ENCODE data around the gene SARDH. TPM values are rescaled to one million over a fixed set of nuclear protein-coding genes. Genes with fewer than 3 reads are reported as not detected.

Gene SARDH
- total and polyA plus RNA-seq, 9 of the 15 experiments (the other 6 are each of a cell fraction or from before 2014, with no cell fraction given): 0.14 TPM; not detected in 8

- Histone ChIP-seq H3K9me3 (replicated peaks; ENCODE audit: control insufficient read depth, insufficient read depth, low read depth, low read length) (no peaks in the 10 kb centered on the region), H3K36me3 (ENCODE audit: control insufficient read depth, insufficient read depth, low read length) (no peaks in the 10 kb centered on the region), H3K9ac (ENCODE audit: insufficient read depth in 1 of 2, low read depth in 2 of 2, low read length in 2 of 2) (no peak overlapping the region; a peak in 1 of 4 replicates), H4K20me1 (replicated peaks; ENCODE audit: control insufficient read depth, insufficient read depth, low read length) (peaks cover 14% of the 10 kb centered on the region), H3K4me1 (replicated peaks in 1 of 2; ENCODE audit: control insufficient read depth in 2 of 2, insufficient read depth in 2 of 2, low read length in 2 of 2) (no peaks in the 10 kb centered on the region), H3K27me3 (ENCODE audit: control insufficient read depth in 2 of 2, insufficient read depth in 2 of 2, low read length in 2 of 2) (peaks cover 18 to 81% of the 10 kb centered on the region in 2 experiments; a peak in 4 of 5 replicates), H3K27ac (ENCODE audit: extremely low read depth, low read depth, low read length) (no peak overlapping the region), H3K9me1 (ENCODE audit: control insufficient read depth, insufficient read depth, low read length) (peaks cover 3% of the 10 kb centered on the region), H2AFZ (ENCODE audit: low read depth, low read length) (no peak overlapping the region), H3K4me2 (ENCODE audit: insufficient read depth, low read length) (no peak overlapping the region), H3K4me3 (no peak overlapping the region), H3K79me2 (ENCODE audit: control insufficient read depth, insufficient read depth, low read length) (no peaks in the 10 kb centered on the region)
- no peak for FAIRE-seq
- no peak for ATAC-seq
- no peak for DNase-seq (ENCODE audit: extremely low read depth in 1 of 4, low spot score in 3 of 4)
- in situ Hi-C loops (cut with MboI) (no loop called here), intact Hi-C loops (cut with micrococcal nuclease) (no loop called here)
- 1% methylated on average over 17 of the region's 20 CpGs for WGBS (ENCODE audit: insufficient coverage, low coverage, missing lambda C conversion rate)
- CTCF ChIA-PET (ENCODE audit: low intra/inter-chr PET ratio): no interaction called here
- BruUV-seq (replicated peaks): no TSS peak
- POLR2A ChIA-PET: interaction anchor here (0.7 to 0.9 kb wide), 2 partner anchors 35 to 60 kb away, joined by 3 to 4 read pairs; no protein-coding TSS in a partner anchor
- TF ChIP-seq SMARCA5 (IDR thresholded peaks at IDR 0.05): no peak
- TF ChIP-seq PURB (CRISPR knock-in tag; IDR thresholded peaks at IDR 0.05; ENCODE audit: low read depth): no peak
- no peak for TF ChIP-seq ILF3 (IDR thresholded peaks at IDR 0.05; ENCODE audit: borderline replicate concordance)
- TF ChIP-seq MBD1 (CRISPR knock-in tag; IDR thresholded peaks at IDR 0.05): no peak
- TF ChIP-seq HIVEP1 (CRISPR knock-in tag; IDR thresholded peaks at IDR 0.05): no peak
- TF ChIP-seq ZNF444 (CRISPR knock-in tag; IDR thresholded peaks at IDR 0.05): no peak
- TF ChIP-seq SLC30A9 (CRISPR knock-in tag; IDR thresholded peaks at IDR 0.05): no peak
- no peak for TF ChIP-seq ZBTB7A (IDR thresholded peaks at IDR 0.05; ENCODE audit: borderline replicate concordance, control insufficient read depth, low read depth, low read length)
Measured at GRCh38 chr9:133643362-133643755, 94.8 kb downstream of the SARDH start.
